Mucosa of gallbladder (tissue), 1 donor: ENCODE data around the gene UGT1A7. TPM values are rescaled to one million over a fixed set of nuclear protein-coding genes. Genes with fewer than 3 reads are reported as not detected.

Experiments used
- DNase-seq: peaks from one replicate; pipeline ENCODE4 v3.0.0-alpha.2; 2020; ENCODE audit warnings: low spot score
- total RNA-seq: library from RNA; stranded (reverse); gene quantifications from one replicate; pipeline ENCODE4 v1.2.1, GENCODE V29; 2021
- donor health status: DM: no; HTN: no; CAD: no.

UGT1A7 gene
- total RNA-seq, 1 donor from 2014 or later, result 2.2 TPM

GRCh38 chr2:233798335-233799086, 116.8 kb downstream of the UGT1A7 start:
- no peak for DNase-seq

DNA sequence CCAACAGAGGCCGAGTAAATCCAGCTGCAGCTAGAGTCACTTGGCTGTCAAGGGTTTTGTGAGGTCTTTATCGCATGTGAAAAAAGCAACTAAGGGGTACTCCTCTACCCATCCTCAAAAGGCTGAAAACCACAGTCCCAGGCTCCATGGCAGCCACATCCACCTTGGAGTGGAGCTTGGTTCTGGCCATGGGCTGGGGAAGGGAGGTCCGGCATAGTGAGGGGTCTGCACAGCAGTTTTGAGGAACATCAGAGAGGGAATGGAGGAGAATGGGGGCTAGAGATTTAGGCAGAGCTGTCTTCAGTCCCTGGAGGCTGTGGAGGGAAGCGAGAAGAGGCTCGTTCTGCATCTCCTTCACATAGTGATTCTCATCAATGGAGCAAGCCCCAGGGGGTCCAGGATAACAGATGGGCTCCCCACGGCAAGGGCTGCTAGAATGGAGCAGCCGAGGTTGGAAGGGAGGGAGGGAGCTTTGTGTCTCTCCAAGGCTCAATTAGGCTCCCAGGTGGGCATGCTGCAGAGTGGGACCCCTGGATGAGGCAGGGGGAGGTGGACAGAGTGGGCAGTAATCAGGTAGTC, 117.5 kb downstream of the UGT1A7 start:
- peak; percentile 6 for DNase-seq

GRCh38 chr2:233799716-233800115, 118.0 kb downstream of the UGT1A7 start:
- peak; percentile 8 for DNase-seq

DNA sequence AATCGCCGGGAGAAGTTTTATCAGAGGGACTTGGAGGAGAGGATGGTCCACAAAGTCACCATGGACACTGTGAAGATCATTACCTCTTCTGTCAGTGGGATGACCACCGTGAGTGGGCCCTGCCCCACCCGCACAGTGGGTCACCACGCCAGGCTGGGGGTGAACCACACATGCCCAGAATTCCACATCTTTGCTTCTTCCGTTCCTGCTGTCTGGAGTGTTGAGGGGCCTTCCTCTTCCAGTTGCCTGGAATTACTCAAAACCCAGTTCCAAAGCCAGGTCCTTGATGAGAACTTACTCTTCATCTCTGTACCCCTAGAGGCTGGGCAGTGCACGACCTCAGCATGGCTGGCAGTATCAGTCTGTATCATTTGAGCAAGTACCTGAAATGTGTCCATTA, 118.5 kb downstream of the UGT1A7 start:
- no peak for DNase-seq

GRCh38 chr2:233801357-233802131, 119.8 kb downstream of the UGT1A7 start:
- DNase-seq, result no peak

- DNase-seq, result no peak
Observed at GRCh38 chr2:233802132-233802815, 120.6 kb downstream of the UGT1A7 start.

GRCh38 chr2:233803292-233803911, 121.7 kb downstream of the UGT1A7 start:
- no peak for DNase-seq

DNA sequence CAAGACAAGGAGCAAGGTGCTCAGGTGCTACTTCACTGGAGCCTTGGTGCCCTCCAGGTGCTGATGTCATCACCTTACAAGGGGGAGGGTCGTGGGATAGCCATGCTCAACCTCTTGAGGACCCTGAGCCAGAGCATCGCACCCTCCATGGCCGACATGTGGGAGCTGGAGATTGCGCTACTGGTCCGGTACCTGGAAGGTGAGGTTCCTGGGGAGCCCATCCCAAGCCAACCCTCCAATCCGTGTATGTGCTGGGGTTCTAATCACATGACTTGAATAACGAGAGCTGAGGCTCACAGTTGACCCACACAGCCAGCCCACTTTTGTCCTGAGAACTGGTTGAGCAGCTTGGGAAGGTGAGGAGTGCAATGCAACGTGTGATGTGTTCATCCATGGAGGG, 122.3 kb downstream of the UGT1A7 start:
- DNase-seq, result no peak

- DNase-seq, result no peak
Observed at GRCh38 chr2:233807215-233807865, 125.6 kb downstream of the UGT1A7 start.

GRCh38 chr2:233807966-233808935, 126.5 kb downstream of the UGT1A7 start:
- DNase-seq, result no peak

- no peak for DNase-seq
Observed at GRCh38 chr2:233810385-233810784, 128.7 kb downstream of the UGT1A7 start.

DNA sequence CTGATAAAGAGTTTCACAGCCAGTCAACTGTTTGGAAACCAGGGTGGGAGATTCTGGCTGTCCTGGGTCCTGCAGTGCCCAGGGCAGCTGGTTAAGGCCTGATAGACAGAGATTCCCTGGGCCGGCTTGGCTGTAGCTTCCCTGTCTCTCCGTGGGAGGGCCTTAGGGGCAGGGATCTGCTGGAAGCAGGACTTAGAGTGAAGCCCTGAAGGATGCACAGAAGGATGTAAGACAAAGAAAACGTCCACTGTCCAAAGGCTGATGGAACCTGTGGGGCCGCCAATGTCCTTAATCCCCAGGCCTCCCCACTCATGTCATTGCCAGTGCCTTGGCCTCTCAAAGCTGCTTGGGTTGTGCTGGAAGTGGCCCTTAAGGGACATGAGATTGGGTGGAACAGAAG, 129.4 kb downstream of the UGT1A7 start:
- DNase-seq, result no peak

GRCh38 chr2:233811732-233812131, 130.0 kb downstream of the UGT1A7 start:
- DNase-seq, result no peak

- DNase-seq, result no peak
Observed at GRCh38 chr2:233813236-233814055, 131.7 kb downstream of the UGT1A7 start.

DNA sequence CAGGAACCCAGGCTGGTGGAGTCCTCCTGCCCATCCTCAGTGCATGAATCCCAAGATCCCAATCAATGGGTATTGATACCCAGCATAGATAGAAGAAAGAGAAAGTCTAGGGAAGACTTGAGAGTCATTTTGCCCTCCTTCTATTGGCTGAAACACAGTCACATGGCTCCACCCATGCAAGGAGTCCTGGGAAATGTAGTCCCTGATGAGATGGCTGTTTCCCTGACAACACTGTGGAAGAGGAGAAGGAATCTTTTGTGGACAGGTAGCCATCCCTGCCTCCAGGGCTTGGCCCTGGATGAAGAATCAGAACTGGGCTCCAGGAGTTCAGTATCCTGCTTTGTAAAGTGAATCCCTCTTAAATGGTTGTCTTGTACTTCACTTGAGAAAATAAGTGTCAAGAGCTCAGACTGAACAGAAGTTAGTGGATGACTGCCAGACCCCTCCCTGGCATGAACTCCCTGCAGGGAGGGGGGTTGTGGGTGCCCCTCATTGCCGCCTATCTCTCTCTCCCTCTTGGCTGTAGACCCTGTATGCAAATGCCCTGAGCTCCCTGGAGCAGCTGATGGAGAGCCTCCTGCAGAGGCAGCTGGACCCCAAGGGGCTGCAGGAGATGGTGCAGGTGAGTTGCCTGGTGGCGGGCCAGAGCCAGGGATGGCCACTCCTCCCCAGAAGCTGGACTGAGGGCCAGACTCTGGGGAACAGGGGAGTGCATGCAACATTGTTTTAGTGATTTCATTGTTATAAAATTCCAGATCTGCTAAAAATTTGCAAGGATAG, 132.5 kb downstream of the UGT1A7 start:
- no peak for DNase-seq

DNA sequence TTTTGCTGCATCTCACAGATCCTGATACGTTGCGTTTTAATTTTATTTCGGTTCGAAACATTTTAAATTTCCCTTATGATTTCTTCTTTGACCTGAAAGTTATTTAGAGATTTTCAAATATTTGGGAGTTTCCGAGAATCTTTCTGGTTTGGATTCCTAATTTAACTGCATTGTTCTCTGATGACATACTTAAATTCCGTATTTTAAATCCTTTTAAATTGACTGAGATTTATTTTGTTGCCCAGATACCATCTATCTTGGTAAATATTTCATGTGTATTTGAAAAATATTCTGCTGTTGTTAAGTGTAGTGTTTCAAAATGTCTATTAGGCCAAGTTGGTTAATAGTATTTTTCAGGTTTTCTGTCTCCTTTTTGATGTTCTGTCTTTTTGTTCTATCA, 134.2 kb downstream of the UGT1A7 start:
- DNase-seq, result no peak

DNA sequence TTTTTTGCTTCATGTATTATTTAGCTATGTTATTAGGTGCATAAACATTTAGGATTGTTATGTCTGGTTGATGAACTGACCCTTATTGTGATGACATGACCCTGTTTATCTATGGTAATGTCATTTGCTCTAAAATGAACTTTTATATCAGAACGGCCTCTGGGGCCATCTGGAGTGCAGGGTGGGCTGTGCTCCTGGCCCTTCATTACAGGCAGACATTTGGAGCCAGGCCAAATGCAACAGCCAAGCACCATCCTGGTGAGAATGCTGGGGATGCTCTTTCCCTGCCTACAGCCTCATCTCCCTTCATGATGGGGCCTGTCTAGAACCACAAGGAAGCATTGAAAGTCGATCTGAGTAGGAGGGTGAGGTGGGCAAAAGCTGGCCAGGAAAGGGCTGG, 134.6 kb downstream of the UGT1A7 start:
- no peak for DNase-seq

- DNase-seq, result no peak
Observed at GRCh38 chr2:233816771-233817170, 135.1 kb downstream of the UGT1A7 start.
